ACC112 (cell line): ENCODE measurements around the gene REXO5.
A peak's percentile ranks its signal among the peaks of the same experiment; 100 is the strongest.
"Not testable (repeated sequence)": the region's sequence is repeated elsewhere in the genome, so short reads cannot be mapped to it uniquely, and the experiment has no call there.

ENCODE experiments used
- H2AFZ ChIP-seq: fragments of 200-600 bp; sonication (generic); one replicate; pipeline ENCODE4 v1.6.0; 2017; ENCODE audit warnings: antibody characterized with exemption, low read length; ENCODE audit not compliant: unreplicated experiment
- H3K27ac ChIP-seq: fragments of 200-600 bp; sonication (generic); 2 replicates; pipeline ENCODE4 v1.5.1; 2014; ENCODE audit warnings: low read depth, mild to moderate bottlenecking, antibody characterized with exemption, low read length, moderate library complexity
- H3K27me3 ChIP-seq: fragments of 200-600 bp; sonication (generic); 2 replicates; pipeline ENCODE4 v1.6.1; 2014; ENCODE audit warnings: mild to moderate bottlenecking, antibody characterized with exemption, low read length, moderate library complexity, mixed read lengths; ENCODE audit not compliant: insufficient read depth
- H3K36me3 ChIP-seq: fragments of 200-600 bp; sonication (generic); 2 replicates; pipeline ENCODE4 v1.6.1; 2016; ENCODE audit warnings: mild to moderate bottlenecking, antibody characterized with exemption, low read length, moderate library complexity, mixed read lengths; ENCODE audit not compliant: insufficient read depth
- H3K4me1 ChIP-seq: fragments of 200-600 bp; sonication (generic); one replicate; pipeline ENCODE4 v1.6.1; 2016; ENCODE audit warnings: low read length, mixed read lengths; ENCODE audit not compliant: insufficient read depth, unreplicated experiment, control insufficient read depth
- H3K4me3 ChIP-seq: fragments of 200-600 bp; sonication (generic); 2 replicates; pipeline ENCODE4 v1.5.1; 2014; ENCODE audit warnings: mild to moderate bottlenecking, low read depth, low read length
- H3K79me2 ChIP-seq: fragments of 200-600 bp; sonication (generic); one replicate; pipeline ENCODE4 v1.6.0; 2016; ENCODE audit warnings: low read length; ENCODE audit not compliant: control insufficient read depth, unreplicated experiment, insufficient read depth

Gene REXO5

GRCh38 chr16:20860995-20861394 lies 54.7 kb downstream of the REXO5 start:
- peaks cover 28% of the 10 kb centered on the region for H3K36me3 ChIP-seq
- H3K4me3 ChIP-seq, H2AFZ ChIP-seq, H3K27me3 ChIP-seq, H3K27ac ChIP-seq: not testable (repeated sequence)
- H3K79me2 ChIP-seq: peaks cover 48% of the 10 kb centered on the region
- H3K4me1 ChIP-seq: peaks cover 15% of the 10 kb centered on the region

- H3K4me3 ChIP-seq: no peak overlapping the region
- H3K4me1 ChIP-seq: peaks cover 28% of the 10 kb centered on the region
- no peak overlapping the region for H3K27ac ChIP-seq
- H3K79me2 ChIP-seq: peaks cover 60% of the 10 kb centered on the region
- H2AFZ ChIP-seq: no peak overlapping the region
- peaks cover 19% of the 10 kb centered on the region for H3K36me3 ChIP-seq
- no peaks in the 10 kb centered on the region for H3K27me3 ChIP-seq
These were observed 56.0 kb downstream of the REXO5 start for GRCh38 chr16:20862162-20862960.

- Histone ChIP-seq H3K79me2 (peaks cover 80% of the 10 kb centered on the region), H3K36me3 (peaks cover 19% of the 10 kb centered on the region), H3K4me1 (peaks cover 49% of the 10 kb centered on the region), H3K27ac (peak overlapping the region; percentile 96; the same call in 1 of the 2 replicates)
- not testable (repeated sequence) for H3K27me3 ChIP-seq, H3K4me3 ChIP-seq, H2AFZ ChIP-seq
These were observed 58.0 kb downstream of the REXO5 start for GRCh38 chr16:20864376-20864775.

- Histone ChIP-seq H2AFZ (peak overlapping the region; percentile 9), H3K4me3 (peak overlapping the region; percentile 41; the same call in 1 of the 2 replicates), H3K36me3 (peaks cover 7% of the 10 kb centered on the region), H3K4me1 (peaks cover 49% of the 10 kb centered on the region), H3K27me3 (no peaks in the 10 kb centered on the region), H3K27ac (peak overlapping the region; percentile 96), H3K79me2 (peaks cover 86% of the 10 kb centered on the region)
These were observed 59.2 kb downstream of the REXO5 start for GRCh38 chr16:20865420-20866131.

GRCh38 chr16:20866145-20866772 lies 59.9 kb downstream of the REXO5 start:
- Histone ChIP-seq H2AFZ (no peak overlapping the region), H3K79me2 (peaks cover 92% of the 10 kb centered on the region), H3K4me1 (peaks cover 49% of the 10 kb centered on the region), H3K4me3 (peak overlapping the region; percentile 41; the same call in 1 of the 2 replicates), H3K27ac (peak overlapping the region; percentile 96), H3K27me3 (no peaks in the 10 kb centered on the region), H3K36me3 (peaks cover 7% of the 10 kb centered on the region; the same call in 1 of the 2 replicates)

GRCh38 chr16:20866801-20867200 lies 60.5 kb downstream of the REXO5 start:
- Histone ChIP-seq H2AFZ (no peak overlapping the region), H3K79me2 (peaks cover 93% of the 10 kb centered on the region), H3K27ac (peak overlapping the region; percentile 96), H3K27me3 (no peaks in the 10 kb centered on the region), H3K36me3 (peaks cover 5% of the 10 kb centered on the region; the same call in 1 of the 2 replicates), H3K4me1 (peaks cover 49% of the 10 kb centered on the region), H3K4me3 (no peak overlapping the region)

- Histone ChIP-seq H3K4me3 (no peak overlapping the region), H3K27ac (0 out of 2 replicates have a peak overlapping the region, but pooled peaks have one; percentile 10), H3K4me1 (peaks cover 49% of the 10 kb centered on the region), H3K36me3 (no peaks in the 10 kb centered on the region; the same call in 1 of the 2 replicates), H3K27me3 (no peaks in the 10 kb centered on the region), H3K79me2 (peaks cover 93% of the 10 kb centered on the region), H2AFZ (no peak overlapping the region)
These were observed 61.3 kb downstream of the REXO5 start for GRCh38 chr16:20867585-20867984.

GRCh38 chr16:20868890-20869289 lies 62.6 kb downstream of the REXO5 start:
- Histone ChIP-seq H3K79me2 (peaks cover 93% of the 10 kb centered on the region), H3K4me3 (no peak overlapping the region), H3K4me1 (peaks cover 53% of the 10 kb centered on the region), H2AFZ (no peak overlapping the region), H3K36me3 (no peaks in the 10 kb centered on the region), H3K27ac (peak overlapping the region; percentile 13; the same call in 1 of the 2 replicates), H3K27me3 (no peaks in the 10 kb centered on the region)

GRCh38 chr16:20870122-20870820 lies 63.9 kb downstream of the REXO5 start:
- no peak overlapping the region for H2AFZ ChIP-seq
- no peaks in the 10 kb centered on the region for H3K27me3 ChIP-seq
- no peak overlapping the region for H3K27ac ChIP-seq
- H3K36me3 ChIP-seq: no peaks in the 10 kb centered on the region
- peaks cover 57% of the 10 kb centered on the region for H3K4me1 ChIP-seq
- peaks cover 93% of the 10 kb centered on the region for H3K79me2 ChIP-seq
- no peak overlapping the region for H3K4me3 ChIP-seq

- Histone ChIP-seq H3K4me3 (no peak overlapping the region), H3K36me3 (no peaks in the 10 kb centered on the region), H2AFZ (no peak overlapping the region), H3K4me1 (peaks cover 47% of the 10 kb centered on the region), H3K27me3 (no peaks in the 10 kb centered on the region), H3K79me2 (peaks cover 94% of the 10 kb centered on the region), H3K27ac (no peak overlapping the region)
These were observed 64.9 kb downstream of the REXO5 start for GRCh38 chr16:20871258-20871657.
